Adipocyte (in vitro differentiated cells): ENCODE measurements around the gene SAMM50.

Experiments
- DNase-seq: peaks from one replicate; pipeline ENCODE4 v3.0.0-alpha.2; 2015; ENCODE audit warnings: low read depth
- H3K27me3 ChIP-seq: replicated peaks from 2 replicates; pipeline ENCODE4 v1.7.0; 2013; ENCODE audit warnings: mild to moderate bottlenecking, low read length, moderate library complexity; ENCODE audit not compliant: control insufficient read depth, insufficient read depth
- H3K36me3 ChIP-seq: 2 replicates; pipeline ENCODE4 v1.7.0; 2013; ENCODE audit warnings: low read length, mild to moderate bottlenecking, moderate library complexity; ENCODE audit not compliant: control insufficient read depth, insufficient read depth, severe bottlenecking
- H3K4me1 ChIP-seq: 2 replicates; pipeline ENCODE4 v1.7.0; 2013; ENCODE audit warnings: mild to moderate bottlenecking, low read length, moderate library complexity; ENCODE audit not compliant: control insufficient read depth, insufficient read depth
- H3K4me3 ChIP-seq: 2 replicates; pipeline ENCODE4 v1.7.0; 2013; ENCODE audit warnings: mild to moderate bottlenecking, low read length, moderate library complexity
- H3K9ac ChIP-seq: 2 replicates; pipeline ENCODE4 v1.7.0; 2013; ENCODE audit warnings: mild to moderate bottlenecking, low read length, moderate library complexity
- H3K9me3 ChIP-seq: 2 replicates; pipeline ENCODE4 v1.7.0; 2013; ENCODE audit warnings: mild to moderate bottlenecking, low read length, moderate library complexity; ENCODE audit not compliant: control insufficient read depth

Gene SAMM50

DNA sequence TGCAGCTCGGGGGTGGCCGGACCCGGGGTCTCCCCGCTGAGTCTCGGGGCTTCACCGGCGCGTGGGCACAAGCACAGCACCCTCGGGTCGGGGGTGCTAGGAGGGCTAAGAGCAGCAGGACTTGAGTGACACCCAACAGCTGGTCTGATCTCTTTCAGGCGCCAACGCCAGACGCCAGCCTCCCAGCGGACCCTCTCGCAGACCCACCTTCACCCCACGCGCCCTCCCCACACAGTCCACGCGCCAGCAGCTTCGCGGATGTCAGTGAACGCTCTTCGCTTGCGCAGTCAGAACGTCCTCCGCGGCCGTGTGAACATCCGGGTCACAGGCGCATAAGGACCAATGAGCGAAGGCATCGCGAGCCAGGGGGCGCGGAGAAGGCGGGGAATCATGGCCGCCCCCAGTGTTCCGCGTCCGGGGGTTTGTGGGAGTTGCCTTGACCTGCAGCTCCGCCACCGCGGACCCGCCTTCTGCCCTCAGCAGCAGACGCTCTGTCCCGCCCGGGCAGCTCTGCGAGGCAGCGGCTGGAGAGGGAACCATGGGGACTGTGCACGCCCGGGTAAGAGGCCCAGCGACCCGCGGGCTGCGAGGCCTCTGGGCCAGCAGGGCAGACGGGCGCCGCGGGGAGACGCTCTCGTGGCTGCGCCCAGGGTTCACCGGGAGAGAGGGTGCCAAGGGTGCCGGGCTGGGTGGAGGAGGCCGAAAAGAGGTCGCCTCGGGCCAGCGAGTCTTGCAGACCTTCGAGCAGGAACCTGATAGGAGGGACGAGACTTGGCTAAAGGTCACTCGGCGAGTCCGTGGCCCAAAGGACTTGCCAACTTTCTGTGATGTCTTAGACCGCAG lies at the start of gene SAMM50:
SAMM50 (plus strand) TSS at position 403 of the 843 bp plus-strand sequence; CDS start at position 539, 136 bp downstream.
- DNase-seq: peak; percentile 97
- Histone ChIP-seq H3K4me3 (peak within 1 kb of the TSS; percentile 93), H3K9me3 (no peaks in the 10 kb centered on the region), H3K9ac (peak within 1 kb of the TSS; percentile 94), H3K4me1 (peaks cover 32% of the 10 kb centered on the region), H3K27me3 (no peaks in the 10 kb centered on the region), H3K36me3 (peaks cover 5% of the 10 kb centered on the region)

DNA sequence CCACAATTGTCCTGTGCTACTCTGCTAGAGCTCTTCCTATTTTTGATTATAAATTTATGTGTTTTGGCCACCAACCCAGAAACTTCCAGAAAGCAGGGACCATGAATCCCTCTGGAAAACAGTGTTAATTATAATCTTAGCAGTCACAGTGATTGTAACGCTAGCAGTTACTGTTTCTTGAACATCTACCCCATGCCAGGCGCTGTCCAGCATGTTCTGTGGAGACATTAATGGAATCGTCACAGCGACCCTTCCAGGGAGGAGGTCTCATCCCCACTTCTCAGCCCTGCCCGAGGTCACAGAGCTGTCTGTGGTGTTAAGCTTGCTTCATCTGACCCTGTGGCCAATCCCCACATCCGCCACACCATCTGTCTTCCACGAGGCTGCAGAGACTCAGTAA lies 49.6 kb upstream of the SAMM50 start:
- no peaks in the 10 kb centered on the region for H3K36me3 ChIP-seq
- no peaks in the 10 kb centered on the region for H3K9me3 ChIP-seq
- peaks cover 13% of the 10 kb centered on the region for H3K27me3 ChIP-seq
- DNase-seq: no peak
- no peak overlapping the region for H3K4me3 ChIP-seq
- peaks cover 10% of the 10 kb centered on the region for H3K4me1 ChIP-seq
- H3K9ac ChIP-seq: no peak overlapping the region

DNA sequence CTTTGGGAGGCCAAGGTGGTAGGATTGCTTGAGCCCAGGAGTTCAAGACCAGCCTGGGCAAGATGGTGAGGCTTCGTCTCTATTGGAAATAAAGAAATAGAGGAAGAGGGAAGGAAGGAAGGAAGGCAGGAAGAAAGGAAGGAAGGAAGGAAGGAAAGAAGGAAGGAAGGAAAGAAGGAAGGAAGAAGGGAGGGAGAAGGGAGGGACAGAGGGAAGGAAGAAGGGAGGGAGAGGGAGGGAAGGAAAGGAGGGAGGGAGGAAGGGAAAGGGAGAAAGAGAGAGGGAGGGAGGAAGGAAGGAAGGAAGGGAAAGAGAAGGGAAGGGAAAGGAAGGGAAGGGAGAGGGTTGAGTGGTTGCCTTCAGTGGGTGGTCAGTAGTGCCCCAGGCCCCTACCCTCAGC lies 45.5 kb upstream of the SAMM50 start:
- Histone ChIP-seq H3K9ac (no peak overlapping the region), H3K9me3 (no peaks in the 10 kb centered on the region), H3K27me3 (peaks cover 21% of the 10 kb centered on the region), H3K4me1 (no peaks in the 10 kb centered on the region), H3K4me3 (no peak overlapping the region), H3K36me3 (no peaks in the 10 kb centered on the region)
- no peak for DNase-seq

DNA sequence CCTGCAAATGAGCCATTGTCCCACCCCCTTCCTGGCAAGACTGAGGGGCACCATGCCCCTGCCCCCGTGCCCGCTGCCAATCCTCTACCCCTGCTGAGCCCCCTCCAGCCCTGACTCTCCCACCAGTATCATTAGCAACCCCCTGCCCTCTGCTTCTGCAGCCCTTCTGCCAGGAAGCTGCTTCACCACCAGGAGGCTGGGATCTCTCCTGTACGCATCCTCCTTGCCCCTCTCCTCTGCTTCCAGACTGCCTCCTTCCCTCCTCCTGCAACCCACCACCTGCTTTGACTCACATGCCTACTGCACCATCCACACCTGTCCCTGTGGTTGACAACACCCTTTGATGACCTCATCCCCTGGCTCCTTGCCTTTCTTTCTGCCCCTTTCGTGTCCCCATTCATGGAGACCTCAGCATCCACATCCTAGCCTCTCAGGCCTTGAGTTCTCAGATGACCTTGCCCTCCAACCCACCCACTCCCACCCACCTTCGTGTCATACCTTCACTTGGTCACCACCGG lies 45.0 kb upstream of the SAMM50 start:
- Histone ChIP-seq H3K4me3 (no peak overlapping the region), H3K9me3 (no peaks in the 10 kb centered on the region), H3K27me3 (peaks cover 21% of the 10 kb centered on the region), H3K36me3 (no peaks in the 10 kb centered on the region), H3K9ac (no peak overlapping the region), H3K4me1 (no peaks in the 10 kb centered on the region)
- no peak for DNase-seq

DNA sequence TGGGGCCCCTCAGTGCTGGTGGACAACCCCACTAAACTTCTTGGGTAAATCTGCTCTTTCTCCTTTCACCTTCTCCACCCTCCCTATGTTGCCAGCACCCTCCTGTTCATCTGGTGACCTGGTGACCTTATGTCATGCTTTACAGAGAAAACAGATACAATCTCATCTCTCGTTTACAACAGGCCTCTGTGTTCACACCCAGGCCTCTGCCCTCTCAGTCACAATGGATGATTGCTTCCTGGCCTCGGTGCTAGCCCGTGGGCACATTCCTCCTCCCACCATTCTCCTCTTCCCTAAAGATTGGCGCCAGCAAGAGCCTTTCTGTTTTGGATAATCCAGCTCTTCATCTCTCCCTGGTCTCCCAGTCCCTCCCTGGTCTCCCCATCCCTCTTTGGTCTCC lies 43.9 kb upstream of the SAMM50 start:
- Histone ChIP-seq H3K27me3 (peaks cover 13% of the 10 kb centered on the region), H3K9me3 (no peaks in the 10 kb centered on the region), H3K4me3 (no peak overlapping the region), H3K9ac (no peak overlapping the region), H3K4me1 (peaks cover 6% of the 10 kb centered on the region), H3K36me3 (no peaks in the 10 kb centered on the region)
- DNase-seq: no peak

DNA sequence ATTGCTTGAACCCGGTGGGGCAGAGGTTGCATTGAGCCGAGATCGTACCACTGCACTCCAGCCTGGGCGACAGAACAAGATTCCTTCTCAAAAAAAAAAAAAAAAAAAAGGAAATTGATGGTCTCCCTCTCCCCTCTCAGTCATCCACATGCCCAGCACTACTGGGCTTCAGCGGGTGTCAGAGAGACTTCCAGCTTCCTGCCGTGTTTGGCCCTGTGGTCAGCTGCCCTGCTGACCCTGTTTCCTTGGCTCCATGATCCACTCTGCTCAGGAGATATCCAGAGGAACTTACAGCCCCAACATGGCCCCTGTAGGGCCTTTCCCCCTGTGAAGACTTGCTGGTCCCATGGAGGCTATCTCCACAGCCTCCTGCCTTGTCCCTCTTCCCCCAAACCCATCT lies 37.7 kb upstream of the SAMM50 start:
- H3K9ac ChIP-seq: no peak overlapping the region
- H3K9me3 ChIP-seq: no peaks in the 10 kb centered on the region
- no peaks in the 10 kb centered on the region for H3K36me3 ChIP-seq
- no peak for DNase-seq
- H3K27me3 ChIP-seq: no peaks in the 10 kb centered on the region
- peaks cover 45% of the 10 kb centered on the region for H3K4me1 ChIP-seq
- H3K4me3 ChIP-seq: no peak overlapping the region

DNA sequence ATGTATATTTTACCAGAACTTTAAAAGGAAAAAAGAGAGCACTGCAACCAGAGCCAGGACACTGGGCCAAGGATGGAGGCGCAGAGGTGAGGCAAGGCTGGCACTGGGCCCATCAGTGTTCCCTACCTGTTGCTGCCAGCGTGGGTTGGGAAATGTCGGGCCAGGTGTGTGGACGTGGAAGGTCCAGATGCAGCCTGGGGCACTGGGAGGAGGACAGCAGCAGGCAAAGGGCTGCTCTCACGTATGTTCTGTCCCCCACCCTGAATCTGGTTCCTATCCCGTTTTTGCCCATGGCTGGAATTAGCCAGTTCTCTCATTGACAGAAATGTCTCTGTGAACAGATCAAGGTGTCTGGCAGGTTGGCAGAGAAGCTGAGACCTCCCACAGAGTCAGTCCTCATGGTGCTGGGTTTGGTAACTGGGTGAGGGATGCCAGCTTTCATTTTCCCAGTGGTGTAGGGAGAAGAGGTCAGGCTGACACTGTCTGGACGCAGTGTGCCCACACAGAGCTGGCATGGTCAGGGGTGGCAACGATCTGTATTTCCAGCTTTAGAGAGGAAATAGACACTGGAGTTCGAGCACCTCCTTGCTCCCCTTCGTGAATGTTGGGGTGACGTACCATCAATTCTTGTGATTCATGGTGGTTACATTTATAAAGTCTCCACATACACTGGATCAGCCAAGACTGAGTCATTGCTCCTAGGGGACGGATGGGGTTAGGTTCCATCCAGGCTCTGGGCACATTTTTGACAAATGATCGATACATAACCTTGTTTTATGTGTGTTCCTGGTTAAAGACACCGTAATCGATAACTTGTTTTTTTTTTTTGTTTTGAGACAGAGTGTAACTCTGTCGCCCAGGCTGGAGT lies 35.9 kb upstream of the SAMM50 start:
- no peaks in the 10 kb centered on the region for H3K27me3 ChIP-seq
- DNase-seq: peak; percentile 15
- no peaks in the 10 kb centered on the region for H3K36me3 ChIP-seq
- no peaks in the 10 kb centered on the region for H3K9me3 ChIP-seq
- H3K4me3 ChIP-seq: peak overlapping the region; percentile 9
- no peak overlapping the region for H3K9ac ChIP-seq
- H3K4me1 ChIP-seq: peaks cover 51% of the 10 kb centered on the region

DNA sequence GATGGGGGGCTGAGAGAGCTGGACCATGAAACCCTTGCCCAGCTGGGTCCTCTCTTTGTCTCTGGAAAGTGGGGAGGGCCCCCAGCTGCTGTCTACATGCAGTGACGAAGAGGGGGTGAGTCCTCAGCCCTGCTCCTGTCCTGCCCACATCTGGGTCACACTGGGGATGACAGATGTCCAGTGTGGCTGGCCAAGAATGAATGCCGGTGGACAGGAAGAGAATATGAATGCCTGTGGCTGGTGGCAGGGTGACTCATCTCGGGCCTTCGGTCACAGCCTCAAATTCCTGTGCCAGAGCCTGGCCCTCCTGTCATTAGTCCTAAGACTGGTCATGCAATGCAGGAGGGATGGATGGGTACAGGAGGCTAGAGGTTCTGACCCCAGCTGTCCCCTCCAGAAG lies 33.9 kb upstream of the SAMM50 start:
- Histone ChIP-seq H3K9ac (no peak overlapping the region), H3K27me3 (no peaks in the 10 kb centered on the region), H3K4me3 (no peak overlapping the region), H3K9me3 (no peaks in the 10 kb centered on the region), H3K4me1 (peaks cover 59% of the 10 kb centered on the region), H3K36me3 (no peaks in the 10 kb centered on the region)
- peak; percentile 75 for DNase-seq

DNA sequence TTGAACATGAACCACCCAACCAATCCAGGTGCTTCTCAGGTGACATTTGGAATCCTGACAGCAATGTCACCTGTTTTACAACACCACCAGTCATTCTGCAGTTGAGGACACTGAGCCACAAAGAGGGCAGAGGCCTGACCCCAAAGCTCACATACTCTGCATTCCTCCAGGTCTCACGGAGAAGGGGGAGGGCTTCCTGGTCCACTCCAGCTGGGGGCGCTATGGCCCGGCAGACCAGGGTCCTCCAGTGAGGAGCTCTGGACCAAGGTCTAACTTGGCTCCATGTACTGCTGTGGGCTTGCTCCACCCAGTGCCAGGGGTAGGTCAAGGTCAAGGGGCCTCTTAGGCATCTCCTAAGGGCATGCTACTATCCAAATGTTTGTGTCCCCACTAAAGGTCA lies 33.1 kb upstream of the SAMM50 start:
- peaks cover 59% of the 10 kb centered on the region for H3K4me1 ChIP-seq
- no peaks in the 10 kb centered on the region for H3K9me3 ChIP-seq
- H3K9ac ChIP-seq: no peak overlapping the region
- peaks cover 7% of the 10 kb centered on the region for H3K36me3 ChIP-seq
- H3K4me3 ChIP-seq: no peak overlapping the region
- no peak for DNase-seq
- no peaks in the 10 kb centered on the region for H3K27me3 ChIP-seq

DNA sequence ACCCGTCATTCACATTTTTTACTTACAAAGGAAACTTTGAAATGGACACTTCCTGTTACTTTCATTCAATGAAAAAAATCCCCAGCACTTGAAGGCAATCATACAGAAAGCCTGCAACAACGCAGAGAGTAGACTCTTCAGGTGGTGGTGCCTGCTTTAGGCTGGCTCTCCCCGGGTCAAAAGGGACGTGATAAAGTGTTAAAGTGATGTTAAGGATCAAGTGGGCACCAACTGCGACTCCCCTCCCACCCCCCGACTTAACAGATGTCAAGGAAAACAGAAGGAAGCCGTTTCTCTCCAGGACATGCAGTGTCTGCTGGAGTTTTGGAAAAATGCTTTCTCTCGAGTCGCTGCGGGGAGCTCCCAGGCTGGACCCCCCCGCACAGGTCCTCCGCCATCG lies 32.1 kb upstream of the SAMM50 start:
- H3K9me3 ChIP-seq: no peaks in the 10 kb centered on the region
- H3K27me3 ChIP-seq: no peaks in the 10 kb centered on the region
- peaks cover 13% of the 10 kb centered on the region for H3K36me3 ChIP-seq
- DNase-seq: no peak
- H3K4me3 ChIP-seq: peak overlapping the region; percentile 66
- H3K9ac ChIP-seq: peak overlapping the region; percentile 40
- peaks cover 60% of the 10 kb centered on the region for H3K4me1 ChIP-seq
